Embryonic facial prominence (tissue), 1 donor: ENCODE data around the gene ENTPD8.

ENCODE experiments used
- DNase-seq: peaks from one replicate; pipeline ENCODE4 v3.0.0-alpha.2; 2016; ENCODE audit errors: extremely low spot score

The ENTPD8 gene

GRCh38 chr9:137431416-137431931, 9.7 kb downstream of the ENTPD8 start:
- DNase-seq: no peak

GRCh38 chr9:137430723-137431415, 10.3 kb downstream of the ENTPD8 start:
- no peak for DNase-seq

GRCh38 chr9:137429974-137430722, 11.0 kb downstream of the ENTPD8 start:
- no peak for DNase-seq

- DNase-seq: no peak
Observed at GRCh38 chr9:137429546-137429890, 11.6 kb downstream of the ENTPD8 start.

- no peak for DNase-seq
Observed at GRCh38 chr9:137428841-137429545, 12.2 kb downstream of the ENTPD8 start.

- DNase-seq: no peak
Observed at GRCh38 chr9:137428311-137428630, 12.9 kb downstream of the ENTPD8 start.

- no peak for DNase-seq
Observed at GRCh38 chr9:137427454-137428310, 13.5 kb downstream of the ENTPD8 start.

- DNase-seq: no peak
Observed at GRCh38 chr9:137426018-137426681, 15.0 kb downstream of the ENTPD8 start.

- no peak for DNase-seq
Observed at GRCh38 chr9:137423514-137424291, 17.5 kb downstream of the ENTPD8 start.

- peak; percentile 65 for DNase-seq
Observed at GRCh38 chr9:137422604-137423513, 18.3 kb downstream of the ENTPD8 start, which contains the start of the genes EXD3 and NOXA1. Gene EXD3 (minus strand): TSS chr9:137423162. CDS start chr9:137395357, 27,805 bp downstream. Gene NOXA1 (plus strand): TSS chr9:137423393. CDS start chr9:137423530, 137 bp downstream.

- DNase-seq: no peak
Observed at GRCh38 chr9:137421838-137422603, 19.1 kb downstream of the ENTPD8 start.

GRCh38 chr9:137417161-137418021, 23.8 kb downstream of the ENTPD8 start:
- DNase-seq: no peak

GRCh38 chr9:137416563-137417151, 24.5 kb downstream of the ENTPD8 start:
- DNase-seq: no peak

GRCh38 chr9:137416006-137416562, 25.1 kb downstream of the ENTPD8 start:
- no peak for DNase-seq

GRCh38 chr9:137415451-137415850, 25.7 kb downstream of the ENTPD8 start:
- DNase-seq: no peak

- no peak for DNase-seq
Observed at GRCh38 chr9:137412431-137412830, 28.7 kb downstream of the ENTPD8 start.
